Upper lobe of right lung (tissue), 1 donor: Measurements from ENCODE around the gene SLC9A7. TPM values are rescaled to one million over a fixed set of nuclear protein-coding genes. Genes with fewer than 3 reads are reported as not detected.
"Not testable (repeated sequence)": the region's sequence is repeated elsewhere in the genome, so short reads cannot be mapped to it uniquely, and the experiment has no call there.

ENCODE experiments used
- ATAC-seq: fragments of 200-7000 bp; cut with Tn5 transposase; one replicate; pipeline ENCODE4 v1.9.1; 2020; ENCODE audit warnings: mild to moderate bottlenecking, moderate library complexity
- DNase-seq: peaks from one replicate; pipeline ENCODE4 v3.0.0-alpha.2; 2020
- H3K27ac ChIP-seq: fragments of 200-600 bp; one replicate; pipeline ENCODE4 v1.8.0; 2022
- H3K27me3 ChIP-seq: fragments of 200-600 bp; one replicate; pipeline ENCODE4 v1.8.0; 2022; ENCODE audit warnings: mild to moderate bottlenecking
- H3K36me3 ChIP-seq: fragments of 200-600 bp; one replicate; pipeline ENCODE4 v1.8.0; 2022
- H3K4me1 ChIP-seq: fragments of 200-600 bp; one replicate; pipeline ENCODE4 v1.8.0; 2022
- H3K4me3 ChIP-seq: fragments of 200-600 bp; one replicate; pipeline ENCODE4 v1.8.0; 2022; ENCODE audit warnings: mild to moderate bottlenecking
- H3K9me3 ChIP-seq: fragments of 200-600 bp; one replicate; pipeline ENCODE4 v1.8.0; 2022
- intact Hi-C: fragments of 100-400 bp; cut with DNase I; formaldehyde crosslinking; loops from one replicate; pipeline ENCODE4 v1.11.0; 2022
- total RNA-seq: library from RNA; stranded (reverse); fragmentation: NEBNext Ultra II Directional; extraction: Animal tissue kit (Norgen Biotek cat#: 25700); gene quantifications from one replicate; pipeline ENCODE4 v1.2.1, GENCODE V29; 2021
- TF ChIP-seq, protein P1 (sequence below): fragments of 200-600 bp; IDR thresholded peaks from one replicate; pipeline ENCODE4 v1.8.0; 2022; ENCODE audit warnings: antibody characterized with exemption
- donor health status: DM: no; HTN: yes; CAD: no; lungs with severe emphysema.

The SLC9A7 gene
- total RNA-seq, 1 donor from 2014 or later = 8.8 TPM

- Histone ChIP-seq H3K4me1 (peaks cover 5% of the 10 kb centered on the region), H3K27me3 (no peaks in the 10 kb centered on the region), H3K36me3 (no peaks in the 10 kb centered on the region), H3K27ac (peak overlapping the region; percentile 68), H3K9me3 (no peaks in the 10 kb centered on the region), H3K4me3 (no peak overlapping the region)
- no peak for ATAC-seq
- intact Hi-C loops = no loop called here
- TF ChIP-seq, protein P1, sequence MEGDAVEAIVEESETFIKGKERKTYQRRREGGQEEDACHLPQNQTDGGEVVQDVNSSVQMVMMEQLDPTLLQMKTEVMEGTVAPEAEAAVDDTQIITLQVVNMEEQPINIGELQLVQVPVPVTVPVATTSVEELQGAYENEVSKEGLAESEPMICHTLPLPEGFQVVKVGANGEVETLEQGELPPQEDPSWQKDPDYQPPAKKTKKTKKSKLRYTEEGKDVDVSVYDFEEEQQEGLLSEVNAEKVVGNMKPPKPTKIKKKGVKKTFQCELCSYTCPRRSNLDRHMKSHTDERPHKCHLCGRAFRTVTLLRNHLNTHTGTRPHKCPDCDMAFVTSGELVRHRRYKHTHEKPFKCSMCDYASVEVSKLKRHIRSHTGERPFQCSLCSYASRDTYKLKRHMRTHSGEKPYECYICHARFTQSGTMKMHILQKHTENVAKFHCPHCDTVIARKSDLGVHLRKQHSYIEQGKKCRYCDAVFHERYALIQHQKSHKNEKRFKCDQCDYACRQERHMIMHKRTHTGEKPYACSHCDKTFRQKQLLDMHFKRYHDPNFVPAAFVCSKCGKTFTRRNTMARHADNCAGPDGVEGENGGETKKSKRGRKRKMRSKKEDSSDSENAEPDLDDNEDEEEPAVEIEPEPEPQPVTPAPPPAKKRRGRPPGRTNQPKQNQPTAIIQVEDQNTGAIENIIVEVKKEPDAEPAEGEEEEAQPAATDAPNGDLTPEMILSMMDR = no peak
- DNase-seq = no peak
Observed at GRCh38 chrX:46792810-46793188, 33.9 kb upstream of the SLC9A7 start.

- ATAC-seq (peak; percentile 73), DNase-seq (no peak)
- Histone ChIP-seq H3K27me3 (no peaks in the 10 kb centered on the region), H3K4me1 (peaks cover 5% of the 10 kb centered on the region), H3K9me3 (no peaks in the 10 kb centered on the region), H3K27ac (peak overlapping the region; percentile 68), H3K4me3 (no peak overlapping the region), H3K36me3 (no peaks in the 10 kb centered on the region)
- TF ChIP-seq, protein P1 = no peak
- intact Hi-C loops = no loop called here
Observed at GRCh38 chrX:46791927-46792809, 33.2 kb upstream of the SLC9A7 start.

DNA sequence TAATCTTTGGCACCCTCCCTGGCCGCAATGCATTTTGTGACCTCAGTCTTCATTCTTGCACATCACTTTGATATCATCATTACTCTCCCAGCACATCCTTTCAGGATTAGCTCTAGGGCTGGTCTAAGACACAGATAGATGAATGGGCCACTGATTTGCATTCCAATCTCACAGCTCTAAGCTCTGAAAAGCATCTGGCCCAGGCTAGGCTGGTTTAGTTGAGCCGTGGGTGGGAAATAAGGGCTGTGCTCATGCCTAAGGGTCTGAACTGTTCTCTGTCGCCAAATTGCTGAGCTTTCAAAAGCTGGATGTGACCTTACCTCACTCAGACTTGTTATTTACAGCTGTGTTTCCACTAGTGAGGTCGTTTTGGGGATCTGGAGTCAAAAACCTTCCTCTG, 30.0 kb upstream of the SLC9A7 start:
- DNase-seq (no peak), ATAC-seq (no peak)
- Histone ChIP-seq H3K4me1 (peaks cover 5% of the 10 kb centered on the region), H3K27ac (no peak overlapping the region), H3K36me3 (no peaks in the 10 kb centered on the region), H3K4me3 (no peak overlapping the region), H3K27me3 (no peaks in the 10 kb centered on the region), H3K9me3 (no peaks in the 10 kb centered on the region)
- intact Hi-C loops = no loop called here
- TF ChIP-seq, protein P1 = no peak

DNA sequence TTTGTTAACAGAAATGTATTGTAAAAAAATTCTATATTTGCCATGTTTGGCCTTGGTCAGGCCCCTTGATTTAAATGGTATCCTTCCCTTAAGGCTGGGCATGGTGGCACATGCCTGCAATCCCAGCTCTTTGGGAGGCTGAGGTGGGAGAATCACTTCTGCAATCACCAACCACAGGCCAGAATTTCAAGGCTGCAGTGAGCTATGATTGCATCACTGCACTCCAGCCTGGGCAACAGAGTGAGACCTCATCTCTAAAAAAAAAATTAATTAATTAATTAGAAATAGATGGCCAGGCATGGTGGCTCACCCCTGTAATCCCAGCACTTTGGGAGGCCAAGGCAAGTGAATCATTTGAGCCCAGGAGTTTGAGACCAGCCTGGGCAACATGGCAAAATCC, 25.5 kb upstream of the SLC9A7 start:
- H3K27me3 ChIP-seq, DNase-seq, H3K27ac ChIP-seq, H3K9me3 ChIP-seq, H3K4me3 ChIP-seq, intact Hi-C loops, H3K4me1 ChIP-seq, ATAC-seq, H3K36me3 ChIP-seq: not testable (repeated sequence)

GRCh38 chrX:46782034-46782433, 23.1 kb upstream of the SLC9A7 start:
- Histone ChIP-seq H3K27ac (no peak overlapping the region), H3K4me1 (no peaks in the 10 kb centered on the region), H3K9me3 (no peaks in the 10 kb centered on the region), H3K27me3 (no peaks in the 10 kb centered on the region), H3K36me3 (no peaks in the 10 kb centered on the region), H3K4me3 (no peak overlapping the region)
- no peak for DNase-seq
- intact Hi-C loops = no loop called here
- ATAC-seq = no peak
- TF ChIP-seq, protein P1 = no peak

DNA sequence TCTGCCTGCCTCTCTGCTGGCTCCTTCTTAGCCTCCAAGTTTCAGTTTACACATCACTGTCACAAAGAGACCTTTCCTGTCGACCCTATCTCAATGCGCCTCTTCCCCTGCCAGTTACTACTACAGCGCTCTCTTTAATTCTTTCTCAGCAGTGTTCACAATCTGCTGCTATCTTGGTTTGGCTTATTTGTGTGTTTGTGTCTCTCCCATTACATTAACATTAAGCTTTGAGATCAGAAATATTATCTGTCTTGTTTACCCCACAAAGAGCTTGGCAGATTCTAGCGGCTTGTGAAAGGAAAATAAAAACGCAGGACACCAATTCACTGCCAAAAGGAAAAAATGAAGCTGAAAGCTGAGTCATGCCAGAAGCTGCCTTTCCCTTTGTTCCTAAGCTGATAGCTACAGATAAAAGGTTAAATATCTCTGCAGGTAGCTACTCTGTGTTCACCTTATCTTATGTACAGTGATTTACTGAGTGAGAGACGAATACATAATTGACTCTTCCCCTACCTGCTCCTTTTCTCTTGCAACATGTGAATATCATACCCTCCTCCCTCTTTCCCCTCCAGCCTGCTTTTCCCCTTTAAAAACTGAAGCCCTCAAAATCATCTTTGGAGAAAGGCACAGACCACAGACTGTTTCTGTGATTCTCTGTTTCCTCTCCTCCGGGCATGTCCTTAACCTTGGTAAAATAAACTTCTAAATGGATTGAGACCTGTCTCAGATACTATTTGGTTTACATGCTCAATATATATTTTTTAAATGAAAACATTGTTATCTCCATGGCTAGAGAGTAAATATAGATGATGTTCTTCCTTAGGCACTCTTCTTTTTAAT, 19.3 kb upstream of the SLC9A7 start:
- DNase-seq (no peak), ATAC-seq (no peak)
- Histone ChIP-seq H3K4me1 (no peaks in the 10 kb centered on the region), H3K27me3 (no peaks in the 10 kb centered on the region), H3K9me3 (no peaks in the 10 kb centered on the region), H3K4me3 (no peak overlapping the region), H3K36me3 (no peaks in the 10 kb centered on the region), H3K27ac (no peak overlapping the region)
- TF ChIP-seq, protein P1 = no peak
- intact Hi-C loops = no loop called here
